Fibroblast of the aortic adventitia (primary cell): ENCODE results near the gene PRKCA. TPM values are rescaled to one million over a fixed set of nuclear protein-coding genes. Genes with fewer than 3 reads are reported as not detected.

ENCODE experiments used
- DNase-seq: peaks from one replicate; pipeline ENCODE4 v3.0.0-alpha.2; 2010; ENCODE audit warnings: low read depth
- H3K4me3 ChIP-seq: 2 replicates; pipeline ENCODE4 v1.5.1; 2011; ENCODE audit warnings: low read depth, mild to moderate bottlenecking, control low read depth, low read length, moderate library complexity
- total RNA-seq: library from RNA; depleted of rRNA; stranded (reverse); fragments of >200 nt; gene quantifications from 2 replicates; pipeline ENCODE4 v1.2.3, GENCODE V29; 2012; ENCODE audit warnings: low replicate concordance
- TF ChIP-seq, protein P1 (sequence below): IDR thresholded peaks from 2 replicates; pipeline ENCODE4 v1.5.1; 2011; ENCODE audit warnings: mild to moderate bottlenecking, low read length, control low read depth, inconsistent platforms; ENCODE audit not compliant: insufficient read depth

PRKCA gene
- total RNA-seq, 1 donor: 43.7 TPM

DNA sequence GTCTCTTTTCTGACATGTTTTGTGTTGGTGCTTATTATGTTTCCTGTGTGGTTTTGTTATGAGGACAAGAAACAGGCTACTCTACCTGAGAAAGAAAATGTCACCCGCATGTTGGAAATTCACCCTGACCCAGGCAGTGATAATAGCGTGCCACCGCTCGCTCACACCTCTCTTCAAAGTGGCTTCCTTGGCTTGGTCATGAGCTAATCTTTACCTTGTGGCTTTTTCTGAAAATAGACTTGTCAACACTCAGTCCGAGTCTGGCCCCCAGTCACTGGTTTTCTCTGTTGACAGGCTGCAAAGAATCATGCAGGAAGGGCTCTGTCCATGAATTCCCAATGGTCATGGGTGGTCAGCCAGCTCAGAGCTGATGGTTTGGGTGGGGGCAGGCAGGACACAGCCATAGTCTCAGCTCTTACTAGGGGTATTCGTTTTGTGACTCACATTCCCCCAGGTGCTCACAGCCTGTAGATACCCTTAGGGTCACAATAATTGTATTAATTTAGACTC, 411.2 kb downstream of the PRKCA start:
- no peak for DNase-seq
- TF ChIP-seq, protein P1, sequence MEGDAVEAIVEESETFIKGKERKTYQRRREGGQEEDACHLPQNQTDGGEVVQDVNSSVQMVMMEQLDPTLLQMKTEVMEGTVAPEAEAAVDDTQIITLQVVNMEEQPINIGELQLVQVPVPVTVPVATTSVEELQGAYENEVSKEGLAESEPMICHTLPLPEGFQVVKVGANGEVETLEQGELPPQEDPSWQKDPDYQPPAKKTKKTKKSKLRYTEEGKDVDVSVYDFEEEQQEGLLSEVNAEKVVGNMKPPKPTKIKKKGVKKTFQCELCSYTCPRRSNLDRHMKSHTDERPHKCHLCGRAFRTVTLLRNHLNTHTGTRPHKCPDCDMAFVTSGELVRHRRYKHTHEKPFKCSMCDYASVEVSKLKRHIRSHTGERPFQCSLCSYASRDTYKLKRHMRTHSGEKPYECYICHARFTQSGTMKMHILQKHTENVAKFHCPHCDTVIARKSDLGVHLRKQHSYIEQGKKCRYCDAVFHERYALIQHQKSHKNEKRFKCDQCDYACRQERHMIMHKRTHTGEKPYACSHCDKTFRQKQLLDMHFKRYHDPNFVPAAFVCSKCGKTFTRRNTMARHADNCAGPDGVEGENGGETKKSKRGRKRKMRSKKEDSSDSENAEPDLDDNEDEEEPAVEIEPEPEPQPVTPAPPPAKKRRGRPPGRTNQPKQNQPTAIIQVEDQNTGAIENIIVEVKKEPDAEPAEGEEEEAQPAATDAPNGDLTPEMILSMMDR: no peak
- no peak overlapping the region for H3K4me3 ChIP-seq

DNA sequence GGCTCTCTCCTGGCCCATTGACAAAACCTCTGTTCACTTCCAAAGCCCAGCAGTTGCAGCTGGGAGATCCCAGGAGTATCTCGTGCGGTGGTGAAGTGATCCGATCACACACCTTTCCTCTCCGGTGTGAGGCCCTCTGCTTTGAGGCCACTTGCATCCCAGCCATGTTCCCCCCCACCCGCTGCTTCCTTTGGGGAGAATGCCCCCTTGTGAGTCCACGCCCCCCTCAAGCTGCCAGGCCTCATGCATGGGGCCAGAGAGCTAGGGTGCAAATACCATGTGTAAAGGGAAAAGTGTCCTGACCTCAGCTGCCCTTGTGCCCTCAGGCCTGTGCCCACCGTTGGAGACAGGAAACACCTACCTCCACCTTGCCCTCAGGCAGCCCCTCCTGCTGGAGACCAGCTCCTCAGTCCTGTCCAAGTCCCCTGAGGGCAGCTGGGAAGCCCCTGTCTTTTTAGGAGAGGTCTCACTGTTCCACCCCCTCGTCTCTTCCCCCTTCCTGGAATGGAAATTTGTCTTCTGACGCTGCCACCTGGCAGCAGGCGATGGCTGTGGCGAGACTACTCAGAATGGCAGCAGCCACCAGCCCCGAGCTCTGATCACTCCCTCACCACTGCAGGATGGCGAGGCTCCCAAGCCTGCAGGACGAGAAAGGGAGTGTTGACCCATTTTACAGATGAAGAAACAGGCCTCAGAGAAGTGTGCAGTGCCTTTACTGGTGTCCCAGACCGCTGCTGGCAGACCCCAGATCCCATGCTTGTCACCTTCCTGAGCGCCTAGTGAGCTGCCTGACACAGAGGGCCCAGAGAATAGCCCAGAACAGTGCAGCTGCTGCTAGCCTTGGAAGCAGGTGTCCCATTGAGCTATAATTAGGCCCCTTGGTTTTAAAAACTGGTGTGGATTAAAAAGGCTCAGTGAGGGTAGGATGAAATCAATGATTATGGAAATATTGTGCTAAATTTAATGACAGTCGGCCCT, 411.9 kb downstream of the PRKCA start:
- TF ChIP-seq, protein P1: no peak
- no peak for DNase-seq

DNA sequence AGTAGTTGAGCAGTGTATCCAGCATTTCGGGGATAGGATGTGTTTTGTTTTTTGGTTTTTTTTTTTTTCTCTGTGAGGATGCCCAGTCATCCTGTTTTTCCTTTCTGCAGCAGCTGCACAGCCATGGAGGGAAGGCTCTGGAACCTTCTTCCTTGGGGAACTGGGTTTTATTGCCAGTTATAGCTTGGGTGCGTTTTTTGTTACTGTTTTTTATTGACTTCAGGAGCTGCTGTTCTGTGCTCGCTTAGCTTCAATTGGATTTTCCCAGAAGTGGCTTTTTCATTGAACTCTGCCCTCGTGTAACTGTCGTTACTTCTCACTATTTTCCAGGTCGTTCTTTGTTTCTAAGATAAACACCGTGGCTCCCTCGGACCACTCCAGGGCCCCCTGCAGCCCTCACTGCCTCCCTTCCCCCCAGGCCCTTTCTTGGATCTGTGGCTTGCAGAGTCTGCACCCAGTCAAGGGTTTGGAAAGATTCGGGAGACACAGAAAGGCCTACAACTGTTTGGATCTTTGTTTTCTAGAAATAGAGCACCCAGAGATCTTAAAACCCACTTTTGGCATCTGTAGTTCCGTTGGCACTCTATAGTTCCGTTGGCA, 412.8 kb downstream of the PRKCA start:
- no peak for DNase-seq
- H3K4me3 ChIP-seq: no peak overlapping the region
- TF ChIP-seq, protein P1: no peak

More for the DNA sequence above, 411.9 kb downstream of the PRKCA start:
- no peak overlapping the region for H3K4me3 ChIP-seq

DNA sequence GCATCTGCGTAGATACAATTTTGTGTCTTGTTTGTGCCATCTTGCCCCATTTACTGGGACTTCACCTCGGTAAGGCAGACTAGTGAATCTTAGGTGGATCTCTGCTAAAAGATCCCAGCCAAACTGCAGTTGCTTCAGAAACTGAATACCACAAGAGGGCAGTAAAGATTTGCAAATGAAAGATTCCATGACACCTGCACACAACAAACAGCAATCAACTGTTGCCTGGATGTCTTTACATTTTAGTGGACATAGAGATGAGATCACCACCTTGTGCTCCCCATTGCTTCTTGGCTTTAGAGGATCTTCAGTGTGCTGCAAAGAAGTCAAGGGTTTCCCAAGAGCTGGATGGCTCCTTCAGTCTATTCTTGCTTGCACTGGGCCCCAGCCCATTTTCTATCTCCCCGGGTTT, 413.3 kb downstream of the PRKCA start:
- TF ChIP-seq, protein P1: peak; percentile 70
- peak; percentile 75 for DNase-seq

DNA sequence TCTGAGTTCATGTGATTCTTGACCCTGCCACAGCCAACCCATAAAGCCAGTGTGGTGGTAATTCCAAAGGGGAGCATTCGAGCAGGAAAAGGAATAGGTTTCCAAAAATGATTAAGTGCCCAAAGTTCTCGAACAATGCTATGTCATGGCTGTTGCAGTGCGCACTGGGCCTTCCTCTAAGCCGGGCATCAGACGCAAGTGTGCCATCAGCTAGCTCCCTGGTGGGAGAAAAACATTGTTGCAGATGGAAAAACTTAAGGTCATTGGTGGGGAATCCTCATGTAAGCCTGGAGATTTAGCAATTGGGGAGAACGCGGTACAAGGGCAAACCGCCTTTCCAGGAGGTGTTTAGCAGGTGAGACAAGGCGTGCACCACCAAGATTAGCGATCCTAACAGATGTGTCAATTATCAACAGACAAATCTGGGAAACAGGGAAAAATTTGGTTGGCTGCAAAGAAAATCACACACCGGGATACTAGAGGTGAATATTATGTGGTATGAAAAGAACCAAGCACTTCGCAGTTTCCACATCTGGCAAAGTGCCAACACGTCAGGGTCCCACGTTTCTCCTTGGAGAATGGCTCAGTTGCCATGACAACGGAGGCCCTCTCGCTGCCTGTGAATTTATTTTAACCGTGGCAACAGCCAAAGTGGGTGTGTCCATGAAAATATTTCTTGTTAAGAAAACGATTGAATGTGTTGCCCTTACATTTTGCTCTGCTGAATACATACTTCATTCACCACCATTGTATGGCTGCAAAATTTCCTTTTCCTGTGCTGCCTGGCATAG, 414.0 kb downstream of the PRKCA start:
- TF ChIP-seq, protein P1: no peak
- DNase-seq: peak; percentile 34
- no peak overlapping the region for H3K4me3 ChIP-seq

More for the DNA sequence above, 413.3 kb downstream of the PRKCA start:
- H3K4me3 ChIP-seq: no peak overlapping the region

DNA sequence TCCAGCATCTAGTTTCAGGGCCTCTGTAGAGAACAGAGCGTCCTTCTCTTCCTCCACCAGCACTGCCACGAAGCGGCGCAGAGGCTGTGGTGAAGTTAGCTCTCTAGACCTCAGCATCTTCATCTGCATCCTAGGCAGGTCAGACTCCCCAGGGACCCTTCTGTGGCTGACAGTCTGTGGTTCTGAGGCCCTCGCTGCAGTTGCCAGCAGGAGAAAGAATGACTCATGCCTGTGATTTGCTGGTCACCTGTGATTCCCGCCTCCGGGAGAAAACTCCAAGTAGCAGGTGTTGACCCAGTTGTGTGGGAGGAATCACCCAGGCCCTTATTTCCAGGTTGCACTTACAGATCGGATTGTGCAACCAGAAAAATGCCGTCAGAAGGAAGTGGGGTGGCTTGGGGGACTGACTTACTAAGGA, 415.2 kb downstream of the PRKCA start:
- TF ChIP-seq, protein P1: no peak
- no peak overlapping the region for H3K4me3 ChIP-seq
- no peak for DNase-seq
